ENCODE data around the gene HEBP1. TPM values are rescaled to one million over a fixed set of nuclear protein-coding genes. Genes with fewer than 3 reads are reported as not detected.

HEBP1 gene
- polyA plus RNA-seq, 1 donor (not counting 4 experiments of a cell fraction or from before 2014, with no cell fraction given): 24.8 TPM

- no peaks in the 10 kb centered on the region for H3K9me1 ChIP-seq (ENCODE audit: control insufficient read depth, extremely low read depth, insufficient read depth, low read length)
- peaks cover 11% of the 10 kb centered on the region for H3K4me1 ChIP-seq (ENCODE audit: control insufficient read depth, extremely low read depth, insufficient read depth, low read length)
- no peak overlapping the region for H2AFZ ChIP-seq (ENCODE audit: control insufficient read depth, low read length)
- no peak overlapping the region for H3K9ac ChIP-seq (ENCODE audit: control insufficient read depth, extremely low read depth, insufficient read depth, low read length)
- TF ChIP-seq EZH2 (IDR thresholded peaks at IDR 0.05; ENCODE audit: low read length) (no peak), CTCF (optimal IDR thresholded peaks at IDR 0.05 in 1 of 3, IDR thresholded peaks at IDR 0.05 in 1 of 3, conservative IDR thresholded peaks at IDR 0.05 in 1 of 3; ENCODE audit: extremely low read depth in 1 of 3, insufficient read depth in 2 of 3, low read length in 3 of 3) (no peak)
- dilution Hi-C loops (cut with MboI; ENCODE audit: extremely low pct_ligation_motif_present, low sequenced_read_pairs): no loop called here
- H3K4me2 ChIP-seq (ENCODE audit: control insufficient read depth, extremely low read depth, insufficient read depth, low read depth, low read length): no peak overlapping the region
- H4K20me1 ChIP-seq (ENCODE audit: control insufficient read depth, extremely low read depth, insufficient read depth, low read length): no peaks in the 10 kb centered on the region
- no peak for DNase-seq (ENCODE audit: low read depth, low spot score)
- H3K79me2 ChIP-seq (ENCODE audit: control insufficient read depth, insufficient read depth, low read length): peaks cover 29% of the 10 kb centered on the region
- no peaks in the 10 kb centered on the region for H3K9me3 ChIP-seq (ENCODE audit: control insufficient read depth, low read depth, low read length)
- H3K27ac ChIP-seq (ENCODE audit: control insufficient read depth, insufficient read depth, low read length): no peak overlapping the region
- H3K27me3 ChIP-seq (ENCODE audit: control insufficient read depth, extremely low read depth, insufficient read depth, low read length): no peaks in the 10 kb centered on the region
- FAIRE-seq: no peak
- H3K36me3 ChIP-seq (ENCODE audit: control insufficient read depth in 2 of 2, extremely low read depth in 1 of 2, insufficient read depth in 2 of 2, low read length in 2 of 2): peaks cover 0 to 3% of the 10 kb centered on the region in 2 experiments
- H3K4me3 ChIP-seq (ENCODE audit: control insufficient read depth in 2 of 3, extremely low read depth in 1 of 3, insufficient read depth in 2 of 3, low read depth in 1 of 3, low read length in 3 of 3): no peak overlapping the region
These were observed 2.9 kb downstream of the HEBP1 start for GRCh38 chr12:12997156-12997555.

- no peaks in the 10 kb centered on the region for H4K20me1 ChIP-seq (ENCODE audit: control insufficient read depth, extremely low read depth, insufficient read depth, low read length)
- peaks cover 11% of the 10 kb centered on the region for H3K4me1 ChIP-seq (ENCODE audit: control insufficient read depth, extremely low read depth, insufficient read depth, low read length)
- no peak for DNase-seq (ENCODE audit: low read depth, low spot score)
- H3K79me2 ChIP-seq (ENCODE audit: control insufficient read depth, insufficient read depth, low read length): peaks cover 29% of the 10 kb centered on the region
- no peak for FAIRE-seq
- no peak overlapping the region for H3K4me3 ChIP-seq (ENCODE audit: control insufficient read depth in 2 of 3, extremely low read depth in 1 of 3, insufficient read depth in 2 of 3, low read depth in 1 of 3, low read length in 3 of 3)
- H3K9me3 ChIP-seq (ENCODE audit: control insufficient read depth, low read depth, low read length): no peaks in the 10 kb centered on the region
- no peaks in the 10 kb centered on the region for H3K27me3 ChIP-seq (ENCODE audit: control insufficient read depth, extremely low read depth, insufficient read depth, low read length)
- H2AFZ ChIP-seq (ENCODE audit: control insufficient read depth, low read length): no peak overlapping the region
- dilution Hi-C loops (cut with MboI; ENCODE audit: extremely low pct_ligation_motif_present, low sequenced_read_pairs): no loop called here
- H3K9ac ChIP-seq (ENCODE audit: control insufficient read depth, extremely low read depth, insufficient read depth, low read length): no peak overlapping the region
- H3K36me3 ChIP-seq (ENCODE audit: control insufficient read depth in 2 of 2, extremely low read depth in 1 of 2, insufficient read depth in 2 of 2, low read length in 2 of 2): peaks cover 0 to 3% of the 10 kb centered on the region in 2 experiments
- no peaks in the 10 kb centered on the region for H3K9me1 ChIP-seq (ENCODE audit: control insufficient read depth, extremely low read depth, insufficient read depth, low read length)
- H3K27ac ChIP-seq (ENCODE audit: control insufficient read depth, insufficient read depth, low read length): no peak overlapping the region
- TF ChIP-seq CTCF (optimal IDR thresholded peaks at IDR 0.05 in 1 of 3, IDR thresholded peaks at IDR 0.05 in 1 of 3, conservative IDR thresholded peaks at IDR 0.05 in 1 of 3; ENCODE audit: extremely low read depth in 1 of 3, insufficient read depth in 2 of 3, low read length in 3 of 3) (no peak), EZH2 (IDR thresholded peaks at IDR 0.05; ENCODE audit: low read length) (no peak)
- no peak overlapping the region for H3K4me2 ChIP-seq (ENCODE audit: control insufficient read depth, extremely low read depth, insufficient read depth, low read depth, low read length)
These were observed 3.9 kb downstream of the HEBP1 start for GRCh38 chr12:12996209-12996608.
